OCI-LY3 (cell line): ENCODE results near the gene PZP.

Experiments used
- EZH2phosphoT487 ChIP-seq: fragments of 200-600 bp; shearing (Covaris generic); IDR thresholded peaks from 2 replicates; pipeline ENCODE4 v1.6.1; 2018; ENCODE audit warnings: antibody characterized with exemption, mixed run types, low read depth
- TF ChIP-seq, protein P1 (sequence below): fragments of 200-600, 300-600 bp; sonication (generic); IDR thresholded peaks from 2 replicates; pipeline ENCODE4 v1.5.1; 2014; ENCODE audit warnings: antibody characterized with exemption, low read length, low read depth

DNA sequence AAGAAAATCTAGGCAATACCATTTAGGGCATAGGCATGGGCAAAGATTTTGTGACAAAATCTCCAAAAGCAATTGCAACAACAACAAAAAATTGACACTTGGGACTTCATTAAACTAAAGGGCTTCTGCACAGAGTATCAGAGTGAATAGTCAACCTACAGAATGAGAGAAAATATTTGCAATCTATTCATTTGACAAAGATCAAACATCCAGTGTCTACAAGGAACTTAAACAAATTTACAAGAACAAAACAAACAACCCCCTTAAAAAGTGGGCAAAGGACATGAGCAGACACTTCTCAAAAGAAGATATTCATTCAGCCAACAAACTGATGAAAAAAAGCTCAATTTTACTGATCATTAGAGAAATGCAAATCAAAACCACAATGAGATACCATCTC lies 44.1 kb upstream of the PZP start:
- TF ChIP-seq, protein P1, sequence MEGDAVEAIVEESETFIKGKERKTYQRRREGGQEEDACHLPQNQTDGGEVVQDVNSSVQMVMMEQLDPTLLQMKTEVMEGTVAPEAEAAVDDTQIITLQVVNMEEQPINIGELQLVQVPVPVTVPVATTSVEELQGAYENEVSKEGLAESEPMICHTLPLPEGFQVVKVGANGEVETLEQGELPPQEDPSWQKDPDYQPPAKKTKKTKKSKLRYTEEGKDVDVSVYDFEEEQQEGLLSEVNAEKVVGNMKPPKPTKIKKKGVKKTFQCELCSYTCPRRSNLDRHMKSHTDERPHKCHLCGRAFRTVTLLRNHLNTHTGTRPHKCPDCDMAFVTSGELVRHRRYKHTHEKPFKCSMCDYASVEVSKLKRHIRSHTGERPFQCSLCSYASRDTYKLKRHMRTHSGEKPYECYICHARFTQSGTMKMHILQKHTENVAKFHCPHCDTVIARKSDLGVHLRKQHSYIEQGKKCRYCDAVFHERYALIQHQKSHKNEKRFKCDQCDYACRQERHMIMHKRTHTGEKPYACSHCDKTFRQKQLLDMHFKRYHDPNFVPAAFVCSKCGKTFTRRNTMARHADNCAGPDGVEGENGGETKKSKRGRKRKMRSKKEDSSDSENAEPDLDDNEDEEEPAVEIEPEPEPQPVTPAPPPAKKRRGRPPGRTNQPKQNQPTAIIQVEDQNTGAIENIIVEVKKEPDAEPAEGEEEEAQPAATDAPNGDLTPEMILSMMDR = no peak
- no peak for TF ChIP-seq EZH2phosphoT487
